ENCODE results near the gene GOLGA6C. TPM values are rescaled to one million over a fixed set of nuclear protein-coding genes. Genes with fewer than 3 reads are reported as not detected.
A peak's percentile ranks its signal among the peaks of the same experiment; 100 is the strongest.
"Not testable (repeated sequence)": the region's sequence is repeated elsewhere in the genome, so short reads cannot be mapped to it uniquely, and the experiment has no call there.

GOLGA6C gene
- total RNA-seq, 1 experiment from 2014 or later = not detected

- RAD21 ChIA-PET (ENCODE audit: low non-redundant PET in 1 of 2, low total read pairs in 2 of 2, uncharacterized antibody in 2 of 2, unreplicated experiment in 2 of 2); H3K4me1 ChIP-seq (ENCODE audit: control insufficient read depth in 1 of 2, insufficient read depth in 2 of 2, low read length in 2 of 2); H2AFZ ChIP-seq (ENCODE audit: low read depth, low read length, poor library complexity, severe bottlenecking); intact Hi-C loops (cut with micrococcal nuclease); BruUV-seq (replicated peaks); H3K27ac ChIP-seq (ENCODE audit: low read depth, low read length); H3K27me3 ChIP-seq (ENCODE audit: insufficient read depth, low read length); POLR2A ChIA-PET; H3K9me3 ChIP-seq (ENCODE audit: control insufficient read depth in 1 of 2, insufficient read depth in 1 of 2, low read depth in 1 of 2, low read length in 2 of 2); H3K36me3 ChIP-seq (ENCODE audit: control insufficient read depth in 1 of 2, insufficient read depth in 2 of 2, low read length in 2 of 2); H3K9me2 ChIP-seq (ENCODE audit: insufficient read depth); DNase-seq (ENCODE audit: low read depth, low spot score); H3K4me3 ChIP-seq (replicated peaks in 1 of 2; ENCODE audit: low read depth in 1 of 2, low read length in 2 of 2); H4K20me1 ChIP-seq (ENCODE audit: insufficient read depth); H3K4me2 ChIP-seq (ENCODE audit: low read length); H3K79me2 ChIP-seq (ENCODE audit: insufficient read depth, low read length); CTCF ChIA-PET; H3K9ac ChIP-seq (ENCODE audit: low read length); ATAC-seq: not testable (repeated sequence)
These were observed 26.0 kb downstream of the GOLGA6C start for GRCh38 chr15:75284152-75284551.

- CTCF ChIA-PET; H3K4me2 ChIP-seq (ENCODE audit: low read length); H3K79me2 ChIP-seq (ENCODE audit: insufficient read depth, low read length); H3K27ac ChIP-seq (ENCODE audit: low read depth, low read length); RAD21 ChIA-PET (ENCODE audit: low non-redundant PET in 1 of 2, low total read pairs in 2 of 2, uncharacterized antibody in 2 of 2, unreplicated experiment in 2 of 2); DNase-seq (ENCODE audit: low read depth, low spot score); H3K9me2 ChIP-seq (ENCODE audit: insufficient read depth); POLR2A ChIA-PET; ATAC-seq; H4K20me1 ChIP-seq (ENCODE audit: insufficient read depth); H3K4me1 ChIP-seq (ENCODE audit: control insufficient read depth in 1 of 2, insufficient read depth in 2 of 2, low read length in 2 of 2); H2AFZ ChIP-seq (ENCODE audit: low read depth, low read length, poor library complexity, severe bottlenecking); H3K9me3 ChIP-seq (ENCODE audit: control insufficient read depth in 1 of 2, insufficient read depth in 1 of 2, low read depth in 1 of 2, low read length in 2 of 2); H3K36me3 ChIP-seq (ENCODE audit: control insufficient read depth in 1 of 2, insufficient read depth in 2 of 2, low read length in 2 of 2); H3K27me3 ChIP-seq (ENCODE audit: insufficient read depth, low read length); H3K4me3 ChIP-seq (replicated peaks in 1 of 2; ENCODE audit: low read depth in 1 of 2, low read length in 2 of 2); intact Hi-C loops (cut with micrococcal nuclease); BruUV-seq (replicated peaks); H3K9ac ChIP-seq (ENCODE audit: low read length): not testable (repeated sequence)
These were observed 35.5 kb downstream of the GOLGA6C start for GRCh38 chr15:75293660-75294059.

- H3K9me3 ChIP-seq (ENCODE audit: control insufficient read depth in 1 of 2, insufficient read depth in 1 of 2, low read depth in 1 of 2, low read length in 2 of 2); H3K4me3 ChIP-seq (replicated peaks in 1 of 2; ENCODE audit: low read depth in 1 of 2, low read length in 2 of 2); DNase-seq (ENCODE audit: low read depth, low spot score); BruUV-seq (replicated peaks); H3K36me3 ChIP-seq (ENCODE audit: control insufficient read depth in 1 of 2, insufficient read depth in 2 of 2, low read length in 2 of 2); H3K27ac ChIP-seq (ENCODE audit: low read depth, low read length); POLR2A ChIA-PET; H3K9ac ChIP-seq (ENCODE audit: low read length); intact Hi-C loops (cut with micrococcal nuclease); H4K20me1 ChIP-seq (ENCODE audit: insufficient read depth); H3K4me1 ChIP-seq (ENCODE audit: control insufficient read depth in 1 of 2, insufficient read depth in 2 of 2, low read length in 2 of 2); H3K9me2 ChIP-seq (ENCODE audit: insufficient read depth); H3K79me2 ChIP-seq (ENCODE audit: insufficient read depth, low read length); RAD21 ChIA-PET (ENCODE audit: low non-redundant PET in 1 of 2, low total read pairs in 2 of 2, uncharacterized antibody in 2 of 2, unreplicated experiment in 2 of 2); H3K27me3 ChIP-seq (ENCODE audit: insufficient read depth, low read length); H2AFZ ChIP-seq (ENCODE audit: low read depth, low read length, poor library complexity, severe bottlenecking): not testable (repeated sequence)
- peak overlapping the region; percentile 35; the same call in 1 of the 2 replicates for H3K4me2 ChIP-seq (ENCODE audit: low read length)
- CTCF ChIA-PET = interaction anchor here (1.5 kb wide), 1 partner anchor 304 kb away, joined by 3 read pairs; no protein-coding TSS in a partner anchor
- peak; percentile 98 for ATAC-seq
These were observed 40.6 kb downstream of the GOLGA6C start for GRCh38 chr15:75298541-75299310.
